Calu3 (cell line): ENCODE results near the gene GPR31. TPM values are rescaled to one million over a fixed set of nuclear protein-coding genes. Genes with fewer than 3 reads are reported as not detected.

Experiments used
- BruUV-seq: library from RNA; stranded (reverse); fragments of 400-500 nt; replicated peaks from 2 replicates; lab custom pipeline; 2021; lab: Mats Ljungman, UMichigan
- CTCF ChIA-PET: fragments of 300-600 bp; sonication (Branson Sonifier 250); formaldehyde crosslinking; loops from one replicate; lab custom pipeline; 2022; ENCODE audit warnings: antibody characterized with exemption; lab: Charles Lee
- DNase-seq: peaks from one replicate; pipeline ENCODE4 v3.0.0; 2022
- H3K27ac Mint-ChIP-seq: one replicate; pipeline ENCODE4 v1.8.0; 2022; ENCODE audit warnings: mixed read lengths; ENCODE audit not compliant: unreplicated experiment
- H3K27me3 Mint-ChIP-seq: one replicate; pipeline ENCODE4 v1.8.0; 2022; ENCODE audit warnings: mixed read lengths; ENCODE audit not compliant: unreplicated experiment
- H3K36me3 Mint-ChIP-seq: one replicate; pipeline ENCODE4 v1.8.0; 2022; ENCODE audit warnings: mild to moderate bottlenecking, moderate library complexity, mixed read lengths; ENCODE audit not compliant: insufficient read depth, unreplicated experiment
- H3K4me1 Mint-ChIP-seq: one replicate; pipeline ENCODE4 v1.8.0; 2022; ENCODE audit warnings: mild to moderate bottlenecking, low read depth, mixed read lengths; ENCODE audit not compliant: unreplicated experiment
- H3K4me3 Mint-ChIP-seq: one replicate; pipeline ENCODE4 v1.8.0; 2022; ENCODE audit warnings: mild to moderate bottlenecking, low read depth, moderate library complexity, mixed read lengths; ENCODE audit not compliant: unreplicated experiment
- H3K9me3 Mint-ChIP-seq: one replicate; pipeline ENCODE4 v1.8.0; 2022; ENCODE audit warnings: low read depth, mixed read lengths; ENCODE audit not compliant: unreplicated experiment
- intact Hi-C: fragments of 100-400 bp; cut with micrococcal nuclease; formaldehyde crosslinking; loops from one replicate; pipeline ENCODE4 v1.10.0; 2022; ENCODE audit not compliant: unreplicated experiment
- total RNA-seq: library from RNA; stranded (reverse); gene quantifications from 2 replicates; pipeline ENCODE4 v1.2.3, GENCODE V29; 2022
- TF ChIP-seq, protein P1 (sequence below): fragments of 200-600 bp; IDR thresholded peaks from one replicate; pipeline ENCODE4 v1.8.0; 2022; ENCODE audit warnings: antibody characterized with exemption; ENCODE audit not compliant: unreplicated experiment

The GPR31 gene
- total RNA-seq, 1 experiment from 2014 or later, result not detected

DNA sequence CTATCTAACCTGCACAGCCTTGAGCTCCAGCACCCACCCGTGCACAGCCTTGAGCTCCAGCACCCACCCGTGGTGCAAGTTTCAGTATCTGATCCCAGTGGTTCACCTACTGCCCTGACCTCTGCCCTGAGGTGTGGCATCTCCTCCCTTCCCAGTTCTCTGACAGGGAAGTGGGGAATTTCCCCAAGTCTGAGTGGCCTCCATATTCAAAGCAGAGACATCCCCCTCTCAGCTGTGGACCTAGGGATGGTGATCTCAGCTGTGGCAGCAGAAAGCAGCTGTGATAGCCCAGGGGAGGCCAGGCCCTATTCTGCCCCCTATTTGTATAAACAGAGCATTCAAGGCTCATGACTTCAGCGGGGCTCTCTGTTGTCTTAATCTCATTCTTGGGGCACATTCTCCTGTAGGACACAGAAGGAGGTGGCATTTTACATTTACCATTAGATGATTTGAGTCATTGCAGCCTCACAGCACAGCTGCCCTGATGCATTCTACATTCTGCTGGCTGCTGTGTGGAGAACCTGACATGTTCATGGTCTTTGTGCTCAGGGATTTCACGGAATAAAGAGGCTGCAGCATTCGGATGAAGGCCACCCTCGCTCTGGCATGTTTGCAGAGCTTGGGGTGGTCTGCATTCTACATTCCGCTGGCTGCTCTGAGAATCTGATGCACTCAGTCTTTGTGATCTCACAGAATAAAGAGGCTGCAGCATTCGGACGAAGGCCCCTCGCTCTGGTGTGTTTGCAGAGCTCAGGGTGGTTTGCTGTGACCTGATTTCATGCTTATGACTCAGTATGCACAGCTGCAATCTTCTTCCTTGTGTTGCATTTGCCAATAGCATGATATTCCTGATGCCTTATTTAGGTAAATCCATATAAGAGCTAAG is 16.9 kb downstream of the GPR31 start:
- no peaks in the 10 kb centered on the region for H3K36me3 Mint-ChIP-seq
- DNase-seq, result no peak
- peaks cover 3% of the 10 kb centered on the region for H3K9me3 Mint-ChIP-seq
- peaks cover 8% of the 10 kb centered on the region for H3K4me1 Mint-ChIP-seq
- no peak overlapping the region for H3K4me3 Mint-ChIP-seq
- no peak overlapping the region for H3K27ac Mint-ChIP-seq
- TF ChIP-seq, protein P1, sequence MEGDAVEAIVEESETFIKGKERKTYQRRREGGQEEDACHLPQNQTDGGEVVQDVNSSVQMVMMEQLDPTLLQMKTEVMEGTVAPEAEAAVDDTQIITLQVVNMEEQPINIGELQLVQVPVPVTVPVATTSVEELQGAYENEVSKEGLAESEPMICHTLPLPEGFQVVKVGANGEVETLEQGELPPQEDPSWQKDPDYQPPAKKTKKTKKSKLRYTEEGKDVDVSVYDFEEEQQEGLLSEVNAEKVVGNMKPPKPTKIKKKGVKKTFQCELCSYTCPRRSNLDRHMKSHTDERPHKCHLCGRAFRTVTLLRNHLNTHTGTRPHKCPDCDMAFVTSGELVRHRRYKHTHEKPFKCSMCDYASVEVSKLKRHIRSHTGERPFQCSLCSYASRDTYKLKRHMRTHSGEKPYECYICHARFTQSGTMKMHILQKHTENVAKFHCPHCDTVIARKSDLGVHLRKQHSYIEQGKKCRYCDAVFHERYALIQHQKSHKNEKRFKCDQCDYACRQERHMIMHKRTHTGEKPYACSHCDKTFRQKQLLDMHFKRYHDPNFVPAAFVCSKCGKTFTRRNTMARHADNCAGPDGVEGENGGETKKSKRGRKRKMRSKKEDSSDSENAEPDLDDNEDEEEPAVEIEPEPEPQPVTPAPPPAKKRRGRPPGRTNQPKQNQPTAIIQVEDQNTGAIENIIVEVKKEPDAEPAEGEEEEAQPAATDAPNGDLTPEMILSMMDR, result no peak
- BruUV-seq, result no TSS peak
- H3K27me3 Mint-ChIP-seq, result peaks cover 61% of the 10 kb centered on the region
- intact Hi-C loops, result loop anchor here (5.0 kb wide), 1 partner anchor 144 kb away; the partner anchor contains the start of gene CEP43
- CTCF ChIA-PET, result interaction anchor here (1.1 to 1.6 kb wide), 4 partner anchors 17 to 366 kb away, joined by 4 to 12 read pairs (median 7); partner anchors contain the start of genes CCR6 and CEP43

DNA sequence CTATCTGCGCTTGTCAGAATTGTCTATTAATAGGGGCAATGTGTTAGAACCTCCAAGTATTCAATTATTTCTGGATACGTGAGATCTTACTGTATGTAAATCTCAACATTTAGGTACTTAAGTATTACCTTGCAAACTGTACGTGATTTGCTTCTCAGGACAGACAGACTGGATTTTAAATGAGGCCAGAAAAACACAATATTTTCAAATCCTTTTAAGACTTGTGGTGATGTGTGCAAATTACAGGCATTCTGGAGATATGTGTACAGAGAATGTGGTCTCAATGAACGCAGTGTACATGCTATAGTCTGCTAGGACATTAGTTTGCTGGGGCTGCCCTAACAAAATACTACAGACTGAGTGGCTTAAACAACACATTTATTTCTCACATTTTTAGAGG is 18.0 kb downstream of the GPR31 start:
- CTCF ChIA-PET, result interaction anchor here (1.5 kb wide), 1 partner anchor 141 kb away, joined by 4 read pairs; the partner anchor contains the start of gene CEP43
- TF ChIP-seq, protein P1, result no peak
- peaks cover 8% of the 10 kb centered on the region for H3K4me1 Mint-ChIP-seq
- peaks cover 3% of the 10 kb centered on the region for H3K9me3 Mint-ChIP-seq
- peaks cover 61% of the 10 kb centered on the region for H3K27me3 Mint-ChIP-seq
- intact Hi-C loops, result loop anchor here (5.0 kb wide), 1 partner anchor 142 kb away; the partner anchor contains the start of gene CEP43
- H3K4me3 Mint-ChIP-seq, result no peak overlapping the region
- H3K36me3 Mint-ChIP-seq, result no peaks in the 10 kb centered on the region
- no TSS peak for BruUV-seq
- DNase-seq, result no peak
- no peak overlapping the region for H3K27ac Mint-ChIP-seq

DNA sequence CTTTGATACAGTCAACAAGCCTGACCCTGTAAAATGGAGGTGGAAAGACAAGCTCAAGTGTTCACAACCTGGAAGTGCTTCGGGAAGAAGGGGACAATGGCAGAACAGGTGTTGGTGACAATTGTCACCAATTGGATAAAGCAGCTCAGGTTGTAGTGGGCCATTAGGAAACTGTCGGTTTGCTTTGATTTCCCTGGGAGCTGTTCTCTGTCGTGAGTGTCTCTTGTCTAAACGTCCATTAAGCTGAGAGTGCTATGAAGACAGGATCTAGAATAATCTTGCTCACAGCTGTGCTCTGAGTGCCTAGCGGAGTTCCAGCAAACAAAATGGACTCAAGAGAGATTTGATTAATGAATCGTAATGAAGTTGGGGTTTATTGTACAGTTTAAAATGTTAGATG is 19.9 kb downstream of the GPR31 start:
- TF ChIP-seq, protein P1, result no peak
- H3K36me3 Mint-ChIP-seq, result no peaks in the 10 kb centered on the region
- H3K9me3 Mint-ChIP-seq, result no peaks in the 10 kb centered on the region
- DNase-seq, result no peak
- BruUV-seq, result no TSS peak
- no peak overlapping the region for H3K4me3 Mint-ChIP-seq
- intact Hi-C loops, result no loop called here
- no peak overlapping the region for H3K27ac Mint-ChIP-seq
- peaks cover 8% of the 10 kb centered on the region for H3K4me1 Mint-ChIP-seq
- H3K27me3 Mint-ChIP-seq, result peaks cover 58% of the 10 kb centered on the region
- CTCF ChIA-PET, result interaction anchor here (0.7 kb wide), 1 partner anchor 363 kb away, joined by 3 read pairs; no protein-coding TSS in a partner anchor

DNA sequence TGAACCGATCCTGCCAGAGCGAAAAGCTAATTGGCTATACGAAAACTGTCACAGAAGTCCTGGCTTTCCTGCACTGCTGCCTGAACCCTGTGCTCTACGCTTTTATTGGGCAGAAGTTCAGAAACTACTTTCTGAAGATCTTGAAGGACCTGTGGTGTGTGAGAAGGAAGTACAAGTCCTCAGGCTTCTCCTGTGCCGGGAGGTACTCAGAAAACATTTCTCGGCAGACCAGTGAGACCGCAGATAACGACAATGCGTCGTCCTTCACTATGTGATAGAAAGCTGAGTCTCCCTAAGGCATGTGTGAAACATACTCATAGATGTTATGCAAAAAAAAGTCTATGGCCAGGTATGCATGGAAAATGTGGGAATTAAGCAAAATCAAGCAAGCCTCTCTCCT is 20.7 kb downstream of the GPR31 start:
- no peaks in the 10 kb centered on the region for H3K36me3 Mint-ChIP-seq
- no TSS peak for BruUV-seq
- no peak overlapping the region for H3K27ac Mint-ChIP-seq
- H3K4me1 Mint-ChIP-seq, result peaks cover 8% of the 10 kb centered on the region
- intact Hi-C loops, result no loop called here
- no peak for DNase-seq
- H3K9me3 Mint-ChIP-seq, result no peaks in the 10 kb centered on the region
- TF ChIP-seq, protein P1, result no peak
- H3K27me3 Mint-ChIP-seq, result peaks cover 66% of the 10 kb centered on the region
- no peak overlapping the region for H3K4me3 Mint-ChIP-seq
- CTCF ChIA-PET, result no interaction called here
